GM19238 (cell line): ENCODE results near the gene KIR3DL3.
"Not testable (repeated sequence)": the region's sequence is repeated elsewhere in the genome, so short reads cannot be mapped to it uniquely, and the experiment has no call there.

Experiments
- DNase-seq: peaks from one replicate; pipeline ENCODE4 v3.0.0; 2011; ENCODE audit warnings: low spot score; ENCODE audit not compliant: insufficient read length

KIR3DL3 gene

GRCh38 chr19:54729416-54730188 lies 5.4 kb downstream of the KIR3DL3 start:
- DNase-seq: no peak

DNA sequence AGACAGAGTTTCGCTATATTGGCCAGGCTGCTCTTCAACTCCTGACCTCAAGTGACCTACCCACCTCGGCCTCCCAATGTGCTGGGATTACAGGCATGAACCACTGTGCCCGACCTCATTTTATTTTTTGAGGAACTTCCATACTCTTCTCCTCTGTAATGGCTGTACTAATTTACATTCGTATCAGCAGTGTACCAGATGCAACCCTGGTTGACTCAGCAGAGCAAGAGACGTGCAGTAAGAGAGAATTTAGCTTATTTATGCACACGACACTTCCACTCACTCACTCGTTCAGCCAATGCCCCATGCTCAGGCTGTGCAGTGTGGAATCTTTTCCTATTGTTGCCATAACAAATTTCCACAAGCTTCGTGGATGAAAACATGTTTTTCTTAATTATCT lies 6.9 kb downstream of the KIR3DL3 start:
- DNase-seq: no peak

GRCh38 chr19:54738306-54738705 lies 14.1 kb downstream of the KIR3DL3 start, which contains the start of gene KIR2DL3:
TSS of gene KIR2DL3 (plus strand) at chr19:54738513. CDS start at chr19:54738546, 33 bp downstream.
- not testable (repeated sequence) for DNase-seq

GRCh38 chr19:54738715-54739114 lies 14.5 kb downstream of the KIR3DL3 start:
- DNase-seq: no peak

DNA sequence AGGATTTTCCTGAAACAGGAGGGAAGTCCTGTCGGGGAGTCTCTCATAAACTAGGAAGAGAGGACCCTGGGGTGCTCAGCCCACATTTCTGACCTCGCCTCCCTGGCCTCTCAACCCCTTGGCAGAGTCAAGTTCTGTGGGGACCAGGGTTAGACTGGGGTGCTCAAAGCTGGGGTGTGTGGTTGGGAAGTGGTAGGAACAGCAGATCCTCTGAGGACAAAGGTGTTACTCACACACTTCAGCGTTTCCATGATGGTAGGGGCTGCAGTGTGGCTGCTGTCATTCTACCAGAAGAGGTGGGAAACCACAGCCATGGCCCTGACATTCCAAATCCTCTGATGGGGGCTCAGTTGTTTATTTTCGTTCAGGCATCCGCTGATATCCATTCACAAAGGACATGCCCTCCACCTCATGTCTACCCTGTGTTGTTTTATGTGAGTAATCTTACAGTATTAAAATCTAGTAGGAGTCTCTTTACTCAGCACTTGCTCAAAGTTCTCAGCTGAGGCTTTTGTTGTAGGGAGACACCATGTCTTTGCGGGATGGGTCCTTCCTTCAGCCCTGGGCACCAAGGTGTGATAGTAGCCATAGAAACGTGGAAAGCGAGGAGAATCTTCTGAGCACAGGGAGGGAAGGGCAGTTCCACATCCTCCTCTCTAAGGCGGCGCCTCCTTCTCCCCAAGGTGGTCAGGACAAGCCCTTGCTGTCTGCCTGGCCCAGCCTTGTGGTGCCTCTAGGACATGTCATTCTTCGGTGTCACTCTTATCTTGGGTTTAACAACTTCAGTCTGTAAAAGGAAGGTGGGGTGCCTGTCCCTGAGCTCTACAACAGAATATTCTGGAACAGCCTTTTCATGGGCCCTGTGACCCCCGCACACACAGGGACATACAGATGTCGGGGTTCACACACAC lies 15.6 kb downstream of the KIR3DL3 start:
- DNase-seq: no peak

GRCh38 chr19:54741950-54742349 lies 17.7 kb downstream of the KIR3DL3 start:
- not testable (repeated sequence) for DNase-seq

DNA sequence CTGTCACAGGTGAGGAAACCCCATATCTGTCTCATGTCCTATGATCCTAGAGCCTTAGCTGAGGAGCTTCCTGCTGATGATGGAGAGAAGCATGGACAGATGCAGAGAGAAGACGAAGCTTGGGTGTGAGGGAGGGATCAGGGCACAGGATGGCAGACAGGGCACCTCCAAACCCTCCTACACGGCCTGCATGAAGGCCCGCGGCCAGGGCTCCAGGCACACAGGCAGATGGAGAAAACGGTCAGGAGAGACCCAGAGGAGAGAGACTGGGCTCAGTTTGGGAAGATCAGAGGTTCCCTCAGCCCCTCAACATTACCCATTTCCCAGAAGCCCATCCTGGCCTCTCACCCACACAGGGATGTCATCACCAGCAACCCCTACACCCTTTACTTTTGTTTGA lies 19.8 kb downstream of the KIR3DL3 start:
- DNase-seq: not testable (repeated sequence)

DNA sequence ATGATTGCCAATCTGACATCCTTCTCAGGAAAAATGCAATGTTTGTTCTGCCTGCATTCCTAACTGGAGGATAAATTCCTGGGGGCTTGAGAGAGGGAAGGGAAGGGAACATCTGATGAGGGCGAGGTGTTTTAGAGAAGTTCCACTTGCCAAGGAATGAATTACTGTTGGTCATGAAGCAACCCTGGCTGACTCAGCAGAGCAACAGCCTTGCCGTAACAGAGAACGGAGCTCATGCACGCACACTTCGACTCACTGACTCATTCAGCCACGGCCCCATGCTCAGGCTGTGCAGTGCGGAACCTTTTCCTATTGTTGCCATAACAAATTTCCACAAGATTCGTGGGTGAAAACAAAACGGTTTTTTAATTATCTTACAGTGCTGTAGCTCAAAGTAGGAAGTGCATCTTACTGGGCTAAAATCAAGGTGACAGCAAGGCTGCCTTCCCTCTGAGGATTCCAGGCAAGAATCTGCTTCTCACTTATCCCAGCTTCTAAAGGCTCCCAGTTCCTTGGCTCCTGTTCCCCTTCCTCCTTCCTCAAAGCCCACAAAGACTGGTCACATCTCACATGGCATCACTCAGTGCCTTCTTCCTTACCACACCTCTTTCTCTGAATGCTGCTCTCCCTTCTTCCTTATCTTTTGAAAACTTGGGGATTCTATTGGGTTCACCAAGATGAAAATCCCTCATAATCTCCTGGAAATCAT lies 23.5 kb downstream of the KIR3DL3 start:
- not testable (repeated sequence) for DNase-seq

DNA sequence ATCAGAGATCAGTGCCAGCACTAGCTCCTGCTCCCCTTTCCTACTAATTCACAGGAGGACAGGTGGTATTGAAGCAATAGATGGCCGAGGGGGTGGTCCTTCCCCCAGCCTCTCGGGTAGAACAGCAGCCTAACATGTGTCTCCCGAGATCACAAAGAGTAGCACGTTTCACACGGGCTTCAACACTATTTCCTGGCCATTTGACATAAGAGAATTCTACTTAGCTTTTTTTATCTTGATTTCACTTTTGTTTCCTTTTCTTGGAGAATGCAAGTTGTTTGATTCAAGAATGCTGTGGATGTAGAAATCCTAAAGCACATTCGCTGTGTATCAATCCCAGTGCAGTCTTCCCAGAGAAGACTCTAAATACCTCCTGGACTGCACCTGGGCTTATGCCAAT lies 26.0 kb downstream of the KIR3DL3 start:
- DNase-seq: not testable (repeated sequence)

DNA sequence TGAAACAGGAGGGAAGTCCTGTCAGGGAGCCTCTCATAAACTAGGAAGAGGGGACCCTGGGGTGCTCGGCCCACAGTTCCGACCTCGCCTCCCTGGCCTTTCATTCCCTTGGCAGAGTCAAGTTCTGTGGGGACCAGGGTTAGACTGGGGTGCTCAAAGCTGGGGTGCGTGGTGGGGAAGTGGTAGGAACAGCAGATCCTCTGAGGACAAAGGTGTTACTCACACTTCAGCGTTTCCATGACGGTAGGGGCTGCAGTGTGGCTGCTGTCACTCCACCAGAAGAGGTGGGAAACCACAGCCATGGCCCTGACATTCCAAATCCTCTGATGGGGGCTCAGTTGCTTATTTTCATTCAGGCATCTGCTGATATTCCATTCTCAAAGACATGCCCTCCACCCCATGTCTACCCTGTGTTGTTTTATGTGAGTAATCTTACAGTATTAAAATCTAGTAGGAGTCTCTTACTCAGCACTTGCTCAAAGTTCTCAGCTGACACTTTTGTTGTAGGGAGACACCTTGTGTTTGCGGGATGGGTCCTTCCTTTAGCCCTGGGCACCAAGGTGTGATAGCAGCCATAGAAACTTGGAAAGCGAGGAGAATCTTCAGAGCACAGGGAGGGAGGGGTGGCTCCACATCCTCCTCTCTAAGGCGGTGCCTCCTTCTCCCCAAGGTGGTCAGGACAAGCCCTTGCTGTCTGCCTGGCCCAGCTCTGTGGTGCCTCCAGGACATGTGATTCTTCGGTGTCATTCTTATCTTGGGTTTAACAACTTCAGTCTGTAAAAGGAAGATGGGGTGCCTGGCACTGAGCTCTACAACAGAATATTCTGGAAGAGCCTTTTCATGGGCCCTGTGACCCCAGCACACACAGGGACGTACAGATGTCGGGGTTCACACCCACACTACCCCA lies 32.2 kb downstream of the KIR3DL3 start:
- not testable (repeated sequence) for DNase-seq

DNA sequence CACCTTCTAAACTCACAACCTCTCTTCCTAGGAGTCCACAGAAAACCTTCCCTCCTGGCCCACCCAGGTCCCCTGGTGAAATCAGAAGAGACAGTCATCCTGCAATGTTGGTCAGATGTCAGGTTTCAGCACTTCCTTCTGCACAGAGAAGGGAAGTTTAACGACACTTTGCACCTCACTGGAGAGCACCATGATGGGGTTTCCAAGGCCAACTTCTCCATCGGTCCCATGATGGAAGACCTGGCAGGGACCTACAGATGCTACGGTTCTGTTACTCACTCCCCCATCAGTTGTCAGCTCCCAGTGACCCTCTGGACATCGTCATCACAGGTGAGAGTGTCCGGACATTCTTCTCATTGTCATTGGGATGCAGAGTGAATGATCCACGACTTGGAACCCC lies 34.3 kb downstream of the KIR3DL3 start:
- not testable (repeated sequence) for DNase-seq

- not testable (repeated sequence) for DNase-seq
These were observed 40.0 kb downstream of the KIR3DL3 start for GRCh38 chr19:54764219-54764618.

GRCh38 chr19:54766464-54766863 lies 42.2 kb downstream of the KIR3DL3 start:
- not testable (repeated sequence) for DNase-seq

GRCh38 chr19:54769646-54770045 lies 45.4 kb downstream of the KIR3DL3 start, which contains the start of gene KIR2DL1:
TSS of gene KIR2DL1 (plus strand) at chr19:54769793. CDS start at chr19:54769851, 58 bp downstream.
- DNase-seq: not testable (repeated sequence)

GRCh38 chr19:54770511-54770910 lies 46.3 kb downstream of the KIR3DL3 start:
- DNase-seq: not testable (repeated sequence)

DNA sequence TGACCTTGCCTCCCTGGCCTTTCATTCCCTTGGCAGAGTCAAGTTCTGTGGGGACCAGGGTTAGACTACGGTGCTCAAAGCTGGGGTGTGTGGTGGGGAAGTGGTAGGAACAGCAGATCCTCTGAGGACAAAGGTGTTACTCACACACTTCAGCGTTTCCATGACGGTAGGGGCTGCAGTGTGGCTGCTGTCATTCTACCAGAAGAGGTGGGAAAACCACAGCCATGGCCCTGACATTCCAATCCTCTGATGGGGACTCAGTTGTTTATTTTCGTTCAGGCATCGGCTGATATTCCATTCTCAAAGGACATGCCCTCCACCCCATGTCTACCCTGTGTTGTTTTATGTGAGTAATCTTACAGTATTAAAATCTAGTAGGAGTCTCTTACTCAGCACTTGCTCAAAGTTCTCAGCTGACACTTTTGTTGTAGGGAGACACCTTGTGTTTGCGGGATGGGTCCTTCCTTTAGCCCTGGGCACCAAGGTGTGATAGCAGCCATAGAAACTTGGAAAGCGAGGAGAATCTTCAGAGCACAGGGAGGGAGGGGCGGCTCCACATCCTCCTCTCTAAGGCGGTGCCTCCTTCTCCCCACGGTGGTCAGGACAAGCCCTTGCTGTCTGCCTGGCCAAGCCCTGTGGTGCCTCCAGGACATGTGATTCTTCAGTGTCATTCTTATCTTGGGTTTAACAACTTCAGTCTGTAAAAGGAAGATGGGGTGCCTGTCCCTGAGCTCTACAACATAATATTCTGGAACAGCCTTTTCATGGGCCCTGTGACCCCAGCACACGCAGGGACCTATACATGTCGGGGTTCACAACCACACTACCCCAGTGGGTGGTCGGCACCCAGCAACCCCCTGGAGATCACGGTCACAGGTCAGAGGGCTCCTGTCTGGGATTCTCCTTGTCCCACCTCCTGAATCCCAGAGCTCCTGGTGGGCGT lies 47.0 kb downstream of the KIR3DL3 start:
- DNase-seq: not testable (repeated sequence)

- DNase-seq: not testable (repeated sequence)
These were observed 48.4 kb downstream of the KIR3DL3 start for GRCh38 chr19:54772666-54773065.

DNA sequence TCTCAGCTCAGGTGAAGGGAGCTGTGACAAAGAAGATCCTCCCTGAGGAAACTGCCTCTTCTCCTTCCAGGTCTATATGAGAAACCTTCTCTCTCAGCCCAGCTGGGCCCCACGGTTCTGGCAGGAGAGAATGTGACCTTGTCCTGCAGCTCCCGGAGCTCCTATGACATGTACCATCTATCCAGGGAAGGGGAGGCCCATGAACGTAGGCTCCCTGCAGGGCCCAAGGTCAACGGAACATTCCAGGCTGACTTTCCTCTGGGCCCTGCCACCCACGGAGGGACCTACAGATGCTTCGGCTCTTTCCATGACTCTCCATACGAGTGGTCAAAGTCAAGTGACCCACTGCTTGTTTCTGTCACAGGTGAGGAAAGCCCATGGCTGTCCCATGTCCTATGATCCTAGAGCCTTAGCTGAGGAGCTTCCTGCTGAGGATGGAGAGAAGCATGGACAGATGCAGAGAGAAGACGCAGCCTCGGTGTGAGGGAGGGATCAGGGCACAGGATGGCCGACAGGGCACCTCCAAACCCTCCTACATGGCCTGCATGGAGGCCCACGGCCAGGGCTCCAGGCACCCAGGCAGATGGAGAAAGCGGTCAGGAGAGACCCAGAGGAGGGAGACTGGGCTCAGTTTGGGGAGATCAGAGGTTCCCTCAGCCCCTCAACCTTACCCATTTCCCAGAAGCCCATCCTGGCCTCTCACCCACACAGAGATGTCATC lies 51.0 kb downstream of the KIR3DL3 start:
- DNase-seq: not testable (repeated sequence)
